ENCODE results near the gene SARS1.

DNA sequence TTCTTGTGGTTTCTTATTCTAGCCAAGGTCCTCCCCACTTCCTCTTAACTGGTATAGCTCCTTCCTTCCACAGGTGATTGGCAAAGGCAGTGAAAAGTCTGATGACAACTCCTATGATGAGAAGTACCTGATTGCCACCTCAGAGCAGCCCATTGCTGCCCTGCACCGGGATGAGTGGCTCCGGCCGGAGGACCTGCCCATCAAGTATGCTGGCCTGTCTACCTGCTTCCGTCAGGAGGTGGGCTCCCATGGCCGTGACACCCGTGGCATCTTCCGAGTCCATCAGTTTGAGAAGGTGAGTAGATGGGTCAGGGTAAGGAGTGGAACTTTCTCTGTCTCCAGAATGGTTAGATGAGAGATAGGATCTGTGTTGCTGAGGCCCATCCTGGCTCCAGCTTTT is 21.4 kb downstream of the SARS1 start:
- TF ChIP-seq EP300 (IDR thresholded peaks at IDR 0.05; ENCODE audit: borderline replicate concordance) (no peak), CREB1 (IDR thresholded peaks at IDR 0.05; ENCODE audit: low read depth) (no peak), YY1 (IDR thresholded peaks at IDR 0.05; ENCODE audit: low read depth) (no peak), RAD21 (IDR thresholded peaks at IDR 0.05; ENCODE audit: low read depth) (no peak), CEBPB (IDR thresholded peaks at IDR 0.05) (no peak), FOXM1 (IDR thresholded peaks at IDR 0.05; ENCODE audit: borderline replicate concordance, low read depth) (no peak), MAX (IDR thresholded peaks at IDR 0.05) (no peak)
- TF ChIP-seq, protein P1, sequence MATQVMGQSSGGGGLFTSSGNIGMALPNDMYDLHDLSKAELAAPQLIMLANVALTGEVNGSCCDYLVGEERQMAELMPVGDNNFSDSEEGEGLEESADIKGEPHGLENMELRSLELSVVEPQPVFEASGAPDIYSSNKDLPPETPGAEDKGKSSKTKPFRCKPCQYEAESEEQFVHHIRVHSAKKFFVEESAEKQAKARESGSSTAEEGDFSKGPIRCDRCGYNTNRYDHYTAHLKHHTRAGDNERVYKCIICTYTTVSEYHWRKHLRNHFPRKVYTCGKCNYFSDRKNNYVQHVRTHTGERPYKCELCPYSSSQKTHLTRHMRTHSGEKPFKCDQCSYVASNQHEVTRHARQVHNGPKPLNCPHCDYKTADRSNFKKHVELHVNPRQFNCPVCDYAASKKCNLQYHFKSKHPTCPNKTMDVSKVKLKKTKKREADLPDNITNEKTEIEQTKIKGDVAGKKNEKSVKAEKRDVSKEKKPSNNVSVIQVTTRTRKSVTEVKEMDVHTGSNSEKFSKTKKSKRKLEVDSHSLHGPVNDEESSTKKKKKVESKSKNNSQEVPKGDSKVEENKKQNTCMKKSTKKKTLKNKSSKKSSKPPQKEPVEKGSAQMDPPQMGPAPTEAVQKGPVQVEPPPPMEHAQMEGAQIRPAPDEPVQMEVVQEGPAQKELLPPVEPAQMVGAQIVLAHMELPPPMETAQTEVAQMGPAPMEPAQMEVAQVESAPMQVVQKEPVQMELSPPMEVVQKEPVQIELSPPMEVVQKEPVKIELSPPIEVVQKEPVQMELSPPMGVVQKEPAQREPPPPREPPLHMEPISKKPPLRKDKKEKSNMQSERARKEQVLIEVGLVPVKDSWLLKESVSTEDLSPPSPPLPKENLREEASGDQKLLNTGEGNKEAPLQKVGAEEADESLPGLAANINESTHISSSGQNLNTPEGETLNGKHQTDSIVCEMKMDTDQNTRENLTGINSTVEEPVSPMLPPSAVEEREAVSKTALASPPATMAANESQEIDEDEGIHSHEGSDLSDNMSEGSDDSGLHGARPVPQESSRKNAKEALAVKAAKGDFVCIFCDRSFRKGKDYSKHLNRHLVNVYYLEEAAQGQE (IDR thresholded peaks at IDR 0.05; ENCODE audit: low read depth): no peak

All from Ishikawa (cell line).